Esophagus (tissue), 2 donors: ENCODE results near the gene PCBP3. TPM values are rescaled to one million over a fixed set of nuclear protein-coding genes. Genes with fewer than 3 reads are reported as not detected.

Experiments used
- H3K27ac ChIP-seq, 2 donors: one replicate each; pipeline ENCODE4 v1.5.1; 2013; ENCODE audit warnings: low read depth in 2 of 2, mild to moderate bottlenecking in 2 of 2, inconsistent platforms in 1 of 2, low read length in 1 of 2, moderate library complexity in 1 of 2
- H3K27me3 ChIP-seq, 2 donors: one replicate each; pipeline ENCODE4 v1.6.1; 2013; ENCODE audit warnings: low read length in 2 of 2, control low read depth in 1 of 2, mild to moderate bottlenecking in 1 of 2; ENCODE audit not compliant: insufficient read depth in 2 of 2, control insufficient read depth in 1 of 2
- H3K36me3 ChIP-seq, 2 donors: one replicate each; pipeline ENCODE4 v1.6.1; 2013; ENCODE audit warnings: low read length in 1 of 2; ENCODE audit not compliant: control insufficient read depth in 2 of 2, insufficient read depth in 2 of 2
- H3K4me1 ChIP-seq, 2 donors: one replicate each; pipeline ENCODE4 v1.6.1; 2013; ENCODE audit warnings: low read length in 1 of 2; ENCODE audit not compliant: control insufficient read depth in 2 of 2, insufficient read depth in 2 of 2
- H3K4me3 ChIP-seq, 2 donors: one replicate each; pipeline ENCODE4 v1.5.1; 2013; ENCODE audit warnings: low read length in 2 of 2, mild to moderate bottlenecking in 2 of 2, low read depth in 1 of 2, moderate library complexity in 1 of 2
- H3K9me3 ChIP-seq, 2 donors: one replicate each; pipeline ENCODE4 v1.6.1; 2013; ENCODE audit warnings: mild to moderate bottlenecking in 2 of 2, low read depth in 1 of 2, low read length in 1 of 2, moderate library complexity in 1 of 2; ENCODE audit not compliant: control insufficient read depth in 2 of 2, insufficient read depth in 1 of 2
- WGBS, 2 donors: extraction: QIAGEN DNeasy Blood & Tissue Kit; methylation state at CpG; one replicate each; pipeline ENCODE4 v1.1.7; 2013; 5-methylcytosine and 5-hydroxymethylcytosine counted together
- polyA plus RNA-seq, 2 donors: library from polyadenylated mRNA; stranded (reverse); fragments of 200-250 nt; gene quantifications; one replicate each; pipeline ENCODE4 v1.2.3, GENCODE V29; 2013
- donor health status: healthy with polysubstance abuse.
- donor health status: Bipolar disorder and iron deficiency.

The PCBP3 gene
- polyA plus RNA-seq, 2 donors: 0.24 to 0.67 TPM

DNA sequence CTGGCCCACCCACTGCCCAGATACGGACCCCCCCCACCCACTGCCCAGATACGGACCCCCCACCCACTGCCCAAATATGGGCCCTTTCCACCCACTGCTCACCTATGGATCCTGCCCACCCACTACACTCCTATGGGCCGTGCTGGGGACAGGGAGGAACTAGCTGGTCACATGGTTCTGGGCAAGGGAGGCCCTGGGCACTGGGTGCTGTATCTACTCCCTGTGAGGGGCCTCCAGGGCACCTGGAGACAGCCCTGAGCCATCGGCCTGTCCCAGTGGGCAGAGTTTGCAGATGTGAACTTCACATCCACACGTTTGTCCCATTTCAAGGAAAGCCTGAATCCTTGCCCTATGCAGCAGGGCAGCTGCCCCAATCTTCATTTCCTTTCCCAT lies 266.6 kb downstream of the PCBP3 start:
- WGBS, 2 donors: 46 to 51% methylated on average over 5 of the region's 5 CpGs
- no peaks in the 10 kb centered on the region for H3K27me3 ChIP-seq
- H3K9me3 ChIP-seq: no peaks in the 10 kb centered on the region
- H3K36me3 ChIP-seq: no peaks in the 10 kb centered on the region
- peaks cover 0 to 2% of the 10 kb centered on the region in 2 donors for H3K4me1 ChIP-seq
- H3K4me3 ChIP-seq: no peak overlapping the region
- H3K27ac ChIP-seq: no peak overlapping the region

GRCh38 chr21:45910548-45911221 lies 267.2 kb downstream of the PCBP3 start:
- H3K36me3 ChIP-seq: no peaks in the 10 kb centered on the region
- 63 to 71% methylated on average over 28 of the region's 28 CpGs for WGBS, 2 donors
- no peak overlapping the region for H3K4me3 ChIP-seq
- H3K4me1 ChIP-seq: peaks cover 0 to 2% of the 10 kb centered on the region in 2 donors
- no peaks in the 10 kb centered on the region for H3K9me3 ChIP-seq
- no peak overlapping the region for H3K27ac ChIP-seq
- no peaks in the 10 kb centered on the region for H3K27me3 ChIP-seq

DNA sequence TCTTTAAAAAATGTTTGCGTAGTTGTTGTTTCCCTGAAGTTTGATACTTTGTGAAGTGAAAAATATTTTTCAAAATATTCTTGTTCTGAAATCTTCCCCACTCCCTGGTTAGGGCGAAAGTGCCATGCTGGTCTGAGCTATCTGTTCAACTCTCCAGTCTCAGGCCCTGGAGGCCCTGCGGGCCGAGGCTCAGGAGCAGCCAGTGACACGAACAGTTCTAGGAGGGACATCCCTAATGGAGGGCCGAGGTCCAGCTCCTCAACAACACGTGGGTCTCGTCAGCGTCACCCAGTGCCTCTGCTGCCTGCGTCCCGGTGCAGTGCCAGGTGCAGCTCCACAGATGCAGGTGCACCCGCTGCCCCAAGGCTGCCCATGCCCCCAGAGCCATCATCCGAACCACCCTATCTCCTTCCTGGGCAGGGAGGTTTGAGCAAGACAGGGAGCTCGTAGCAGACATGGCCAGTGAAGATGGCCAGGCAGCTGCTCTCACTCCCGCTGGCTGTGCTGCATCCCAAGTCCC lies 268.3 kb downstream of the PCBP3 start:
- Histone ChIP-seq H3K4me3 (no peak overlapping the region), H3K36me3 (no peaks in the 10 kb centered on the region), H3K27me3 (no peaks in the 10 kb centered on the region), H3K27ac (no peak overlapping the region), H3K4me1 (peaks cover 0 to 2% of the 10 kb centered on the region in 2 donors), H3K9me3 (peaks cover 0 to 2% of the 10 kb centered on the region in 2 donors)
- WGBS, 2 donors: 88 to 89% methylated on average over 15 of the region's 15 CpGs

- H3K36me3 ChIP-seq: no peaks in the 10 kb centered on the region
- 73 to 77% methylated on average over 16 of the region's 16 CpGs for WGBS, 2 donors
- peaks cover 0 to 2% of the 10 kb centered on the region in 2 donors for H3K9me3 ChIP-seq
- no peak overlapping the region for H3K4me3 ChIP-seq
- no peak overlapping the region for H3K27ac ChIP-seq
- H3K27me3 ChIP-seq: no peaks in the 10 kb centered on the region
- peaks cover 0 to 2% of the 10 kb centered on the region in 2 donors for H3K4me1 ChIP-seq
These were observed 269.3 kb downstream of the PCBP3 start for GRCh38 chr21:45912611-45913417.

DNA sequence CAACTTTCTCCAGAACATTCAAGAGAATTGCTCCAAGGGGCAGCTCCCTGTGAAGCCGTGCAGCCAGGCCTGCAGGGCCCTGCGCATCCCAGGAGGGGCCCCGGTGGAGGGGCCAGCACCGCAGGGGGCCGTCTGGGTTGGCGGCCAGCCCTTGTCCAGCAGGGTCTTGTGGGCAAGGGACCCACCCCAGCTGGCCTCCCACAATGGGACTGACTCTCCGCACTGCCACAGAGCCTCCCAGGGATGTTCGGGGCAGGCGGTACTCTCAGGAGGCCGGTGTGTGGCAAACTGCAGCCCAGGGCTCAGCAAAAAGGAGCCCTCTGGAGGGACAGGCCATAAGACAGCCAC lies 269.9 kb downstream of the PCBP3 start:
- Histone ChIP-seq H3K4me3 (no peak overlapping the region), H3K36me3 (no peaks in the 10 kb centered on the region), H3K9me3 (peaks cover 0 to 2% of the 10 kb centered on the region in 2 donors), H3K27ac (no peak overlapping the region), H3K27me3 (no peaks in the 10 kb centered on the region), H3K4me1 (peaks cover 0 to 2% of the 10 kb centered on the region in 2 donors)
- 83 to 88% methylated on average over 9 to 10 of the region's 10 CpGs for WGBS, 2 donors

GRCh38 chr21:45913886-45914285 lies 270.4 kb downstream of the PCBP3 start:
- Histone ChIP-seq H3K4me3 (no peak overlapping the region), H3K36me3 (no peaks in the 10 kb centered on the region), H3K9me3 (peaks cover 0 to 2% of the 10 kb centered on the region in 2 donors), H3K27ac (no peak overlapping the region), H3K4me1 (peaks cover 0 to 2% of the 10 kb centered on the region in 2 donors), H3K27me3 (no peaks in the 10 kb centered on the region)
- WGBS, 2 donors: 86 to 89% methylated on average over 22 of the region's 22 CpGs

GRCh38 chr21:45914321-45914845 lies 270.9 kb downstream of the PCBP3 start:
- 82 to 88% methylated on average over 22 of the region's 22 CpGs for WGBS, 2 donors
- Histone ChIP-seq H3K27ac (no peak overlapping the region), H3K4me3 (no peak overlapping the region), H3K27me3 (no peaks in the 10 kb centered on the region), H3K4me1 (peaks cover 0 to 2% of the 10 kb centered on the region in 2 donors), H3K9me3 (peaks cover 0 to 2% of the 10 kb centered on the region in 2 donors), H3K36me3 (no peaks in the 10 kb centered on the region)

GRCh38 chr21:45916011-45916840 lies 272.7 kb downstream of the PCBP3 start:
- Histone ChIP-seq H3K4me1 (no peaks in the 10 kb centered on the region), H3K9me3 (peaks cover 0 to 2% of the 10 kb centered on the region in 2 donors), H3K27ac (no peak overlapping the region), H3K27me3 (no peaks in the 10 kb centered on the region), H3K36me3 (no peaks in the 10 kb centered on the region), H3K4me3 (no peak overlapping the region)
- 73 to 74% methylated on average over 25 of the region's 25 CpGs for WGBS, 2 donors

DNA sequence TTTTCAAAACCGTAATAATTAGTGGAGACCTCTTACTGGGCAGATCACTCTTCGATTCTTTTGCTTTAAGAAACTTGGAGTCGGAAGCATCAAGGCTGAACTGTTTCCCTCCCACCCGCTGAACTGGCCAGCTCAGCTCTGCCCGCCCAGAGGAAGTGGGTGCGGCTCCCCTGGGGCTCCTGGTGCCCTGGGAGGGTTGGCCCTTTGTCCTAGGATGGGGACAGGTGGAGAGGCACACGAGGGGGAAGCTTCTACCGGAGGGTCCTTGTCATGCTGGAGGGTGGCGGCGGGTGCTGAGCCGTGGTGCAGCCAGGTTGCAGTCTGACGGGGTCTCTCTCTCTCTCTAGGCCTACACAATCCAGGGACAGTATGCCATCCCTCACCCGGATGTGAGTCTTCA lies 273.7 kb downstream of the PCBP3 start:
- Histone ChIP-seq H3K36me3 (no peaks in the 10 kb centered on the region), H3K9me3 (peaks cover 0 to 2% of the 10 kb centered on the region in 2 donors), H3K4me3 (no peak overlapping the region), H3K4me1 (no peaks in the 10 kb centered on the region), H3K27ac (no peak overlapping the region), H3K27me3 (no peaks in the 10 kb centered on the region)
- 62 to 67% methylated on average over 13 of the region's 13 CpGs for WGBS, 2 donors
